IMR-90 (cell line): ENCODE data around the gene ANKRD45. TPM values are rescaled to one million over a fixed set of nuclear protein-coding genes. Genes with fewer than 3 reads are reported as not detected.

Experiments
- ATAC-seq: fragments of 200-7000 bp; cut with Tn5 transposase; 2 replicates; pipeline ENCODE4 v1.9.1; 2020; ENCODE audit warnings: low read depth, mild to moderate bottlenecking, moderate library complexity
- BruUV-seq: library from RNA; stranded (reverse); fragments of 400-500 nt; replicated peaks from 2 replicates; lab custom pipeline; 2021; lab: Mats Ljungman, UMichigan
- CTCF ChIA-PET: fragments of 300-600 bp; formaldehyde crosslinking; extraction: SDS; loops from one replicate; lab custom pipeline; 2021; ENCODE audit warnings: antibody characterized with exemption; lab: Yijun Ruan, JAX
- POLR2A ChIA-PET: fragments of 300-600 bp; sonication (Branson Sonifier 250); formaldehyde crosslinking; loops from one replicate; lab custom pipeline; 2022; ENCODE audit warnings: antibody characterized with exemption; ENCODE audit not compliant: unreplicated experiment; lab: Charles Lee
- DNase-seq: peaks from one replicate; pipeline ENCODE4 v3.0.0; 2013
- H2AFZ ChIP-seq: replicated peaks from 2 replicates; pipeline ENCODE3; 2013; ENCODE audit warnings: low read length, mild to moderate bottlenecking; ENCODE audit not compliant: poor library complexity
- H2AK5ac ChIP-seq: 2 replicates; pipeline ENCODE4 v1.6.1; 2013; ENCODE audit warnings: low read depth, low read length, inconsistent platforms
- H2AK9ac ChIP-seq: replicated peaks from 2 replicates; pipeline ENCODE3; 2013; ENCODE audit warnings: mild to moderate bottlenecking, low read depth, low read length, moderate library complexity; ENCODE audit not compliant: poor library complexity
- H2BK120ac ChIP-seq: 2 replicates; pipeline ENCODE4 v1.6.1; 2013; ENCODE audit warnings: low read depth, low read length, inconsistent platforms
- H2BK15ac ChIP-seq: 3 replicates; pipeline ENCODE4 v1.6.1; 2013; ENCODE audit warnings: low read depth, low read length, inconsistent platforms
- H2BK20ac ChIP-seq: 2 replicates; pipeline ENCODE4 v1.6.1; 2013; ENCODE audit warnings: low read depth, mild to moderate bottlenecking, inconsistent platforms, low read length, moderate library complexity
- H2BK5ac ChIP-seq: 2 replicates; pipeline ENCODE4 v1.6.1; 2013; ENCODE audit warnings: mild to moderate bottlenecking, low read depth, low read length, inconsistent platforms; ENCODE audit not compliant: poor library complexity, severe bottlenecking
- H3K14ac ChIP-seq: replicated peaks from 2 replicates; pipeline ENCODE4 v1.6.1; 2013; ENCODE audit warnings: low read depth, low read length, inconsistent platforms
- H3K18ac ChIP-seq: 2 replicates; pipeline ENCODE4 v1.6.1; 2013; ENCODE audit warnings: low read depth, low read length, control low read depth
- H3K23ac ChIP-seq: 2 replicates; pipeline ENCODE4 v1.6.1; 2013; ENCODE audit warnings: low read depth, low read length, inconsistent platforms
- H3K27ac ChIP-seq: 2 replicates; pipeline ENCODE4 v1.5.1; 2013; ENCODE audit warnings: mild to moderate bottlenecking, control low read depth, low read length; ENCODE audit not compliant: insufficient read depth
- H3K27me3 ChIP-seq: 2 replicates; pipeline ENCODE4 v1.6.1; 2013; ENCODE audit warnings: low read length; ENCODE audit not compliant: control insufficient read depth, insufficient read depth
- H3K36me3 ChIP-seq: 2 replicates; pipeline ENCODE4 v1.6.1; 2013; ENCODE audit warnings: low read length, mixed read lengths; ENCODE audit not compliant: control insufficient read depth, insufficient read depth
- H3K4ac ChIP-seq: 2 replicates; pipeline ENCODE4 v1.6.1; 2013; ENCODE audit warnings: low read depth, low read length, inconsistent platforms
- H3K4me1 ChIP-seq: 2 replicates; pipeline ENCODE4 v1.6.1; 2013; ENCODE audit warnings: low read length, mixed read lengths; ENCODE audit not compliant: control insufficient read depth, insufficient read depth
- H3K4me2 ChIP-seq: 2 replicates; pipeline ENCODE4 v1.6.1; 2013; ENCODE audit warnings: low read depth, mild to moderate bottlenecking, control low read depth, low read length, moderate library complexity
- H3K4me3 ChIP-seq: 2 replicates; pipeline ENCODE4 v1.5.1; 2013; ENCODE audit warnings: low read depth, mild to moderate bottlenecking, control low read depth, low read length, moderate library complexity; ENCODE audit not compliant: insufficient read depth
- H3K56ac ChIP-seq: 2 replicates; pipeline ENCODE4 v1.6.1; 2013; ENCODE audit warnings: low read length, inconsistent platforms; ENCODE audit not compliant: insufficient read depth; ENCODE audit errors: extremely low read depth
- H3K79me1 ChIP-seq, 2 experiments: 2 replicates each; pipeline ENCODE4 v1.6.1; 2013; ENCODE audit warnings: low read length in 2 of 2, inconsistent platforms in 1 of 2, low read depth in 1 of 2
- H3K9ac ChIP-seq: 2 replicates; pipeline ENCODE4 v1.6.1; 2013; ENCODE audit warnings: low read depth, low read length, control low read depth
- H3K9me1 ChIP-seq: 2 replicates; pipeline ENCODE4 v1.6.1; 2013; ENCODE audit warnings: low read length, inconsistent platforms; ENCODE audit not compliant: insufficient read depth
- H3K9me3 ChIP-seq: 2 replicates; pipeline ENCODE4 v1.6.1; 2013; ENCODE audit warnings: low read length; ENCODE audit not compliant: control insufficient read depth, insufficient read depth
- H4K20me1 ChIP-seq: 2 replicates; pipeline ENCODE4 v1.6.1; 2013; ENCODE audit warnings: low read length, inconsistent platforms; ENCODE audit not compliant: insufficient read depth
- H4K5ac ChIP-seq: 2 replicates; pipeline ENCODE4 v1.6.1; 2013; ENCODE audit warnings: mild to moderate bottlenecking, low read depth, low read length, control low read depth
- H4K8ac ChIP-seq, 2 experiments: 2 replicates each; pipeline ENCODE4 v1.6.1; 2013; ENCODE audit warnings: low read depth in 2 of 2, low read length in 2 of 2, control low read depth in 1 of 2, inconsistent platforms in 1 of 2
- H4K91ac ChIP-seq: 2 replicates; pipeline ENCODE4 v1.6.1; 2013; ENCODE audit warnings: low read depth, low read length, inconsistent platforms; ENCODE audit not compliant: insufficient read depth
- BHLHE40 ChIP-seq: fragments of 150-350 bp; IDR thresholded peaks from 2 replicates; pipeline ENCODE4 v1.6.1; 2016; ENCODE audit warnings: mild to moderate bottlenecking, low read depth, low read length
- CEBPB ChIP-seq: IDR thresholded peaks from 2 replicates; pipeline ENCODE4 v1.6.1; 2012; ENCODE audit warnings: low read depth, low read length, improper control_type of control experiment
- CHD1 ChIP-seq: IDR thresholded peaks from 2 replicates; pipeline ENCODE4 v1.6.1; 2012; ENCODE audit warnings: low read depth, low read length, improper control_type of control experiment
- ELK1 ChIP-seq: fragments of 150-350 bp; IDR thresholded peaks from 2 replicates; pipeline ENCODE4 v1.6.1; 2016; ENCODE audit warnings: low read depth, mild to moderate bottlenecking, low read length, moderate library complexity, borderline replicate concordance
- FOS ChIP-seq: fragments of 150-350 bp; IDR thresholded peaks from 2 replicates; pipeline ENCODE4 v1.6.1; 2016; ENCODE audit warnings: low read depth, low read length
- MAZ ChIP-seq: IDR thresholded peaks from 2 replicates; pipeline ENCODE4 v1.6.1; 2012; ENCODE audit warnings: low read depth, mild to moderate bottlenecking, low read length, improper control_type of control experiment, moderate library complexity, borderline replicate concordance
- MXI1 ChIP-seq: IDR thresholded peaks from 2 replicates; pipeline ENCODE4 v1.6.1; 2012; ENCODE audit warnings: low read depth, mild to moderate bottlenecking, low read length, moderate library complexity, borderline replicate concordance
- NFE2L2 ChIP-seq: fragments of 150-350 bp; IDR thresholded peaks from 2 replicates; pipeline ENCODE4 v1.6.1; 2016; ENCODE audit warnings: low read depth, mild to moderate bottlenecking, low read length
- RAD21 ChIP-seq: IDR thresholded peaks from 2 replicates; pipeline ENCODE4 v1.6.1; 2012; ENCODE audit warnings: low read length, improper control_type of control experiment
- RCOR1 ChIP-seq: IDR thresholded peaks from 2 replicates; pipeline ENCODE4 v1.6.1; 2012; ENCODE audit warnings: mild to moderate bottlenecking, low read length, improper control_type of control experiment; ENCODE audit not compliant: insufficient replicate concordance
- USF2 ChIP-seq: fragments of 150-350 bp; IDR thresholded peaks from 2 replicates; pipeline ENCODE4 v1.6.1; 2017; ENCODE audit warnings: mild to moderate bottlenecking, antibody characterized with exemption, low read length, low read depth
- dilution Hi-C: fragments of 300-500 bp; cut with HindIII; formaldehyde crosslinking; loops from one replicate; pipeline ENCODE4 v1.14.3; 2018; ENCODE audit warnings: low sequenced_read_pairs; ENCODE audit not compliant: unreplicated experiment
- in situ Hi-C: fragments of 300-500 bp; cut with MboI; formaldehyde crosslinking; loops from 3 replicates; pipeline ENCODE4 v1.14.3; 2019; ENCODE audit warnings: low sequenced_read_pairs, inconsistent platforms, mixed read lengths
- intact Hi-C: fragments of 100-400 bp; cut with micrococcal nuclease; formaldehyde crosslinking; loops from 2 replicates; pipeline ENCODE4 v1.10.0; 2022
- polyA plus RNA-seq, 3 experiments: library from polyadenylated mRNA; depleted of rRNA; stranded (reverse); fragments of >200 nt; gene quantifications; 2 replicates each; pipeline ENCODE4 v1.2.3, GENCODE V29; 2012; ENCODE audit warnings: low replicate concordance in 1 of 3
- total RNA-seq: library from RNA; depleted of rRNA; stranded (reverse); fragments of >200 nt; gene quantifications from 2 replicates; pipeline ENCODE4 v1.2.3, GENCODE V29; 2012
- TF ChIP-seq, protein P1 (sequence below): conservative IDR thresholded peaks from 2 replicates; pipeline ENCODE4 v1.5.1; 2012; ENCODE audit warnings: mild to moderate bottlenecking, low read depth, low read length, improper control_type of control experiment

ANKRD45 gene
- total and polyA plus RNA-seq, 2 of the 4 experiments (the other 2 are of a cell fraction) = under 0.01 TPM; not detected in 1

- H3K23ac ChIP-seq = no peak overlapping the region
- no peak overlapping the region for H3K4me3 ChIP-seq
- H3K18ac ChIP-seq = no peak overlapping the region
- H2AFZ ChIP-seq = no peak overlapping the region
- TF ChIP-seq FOS = no peak
- TF ChIP-seq CHD1 = no peak
- TF ChIP-seq, protein P1, sequence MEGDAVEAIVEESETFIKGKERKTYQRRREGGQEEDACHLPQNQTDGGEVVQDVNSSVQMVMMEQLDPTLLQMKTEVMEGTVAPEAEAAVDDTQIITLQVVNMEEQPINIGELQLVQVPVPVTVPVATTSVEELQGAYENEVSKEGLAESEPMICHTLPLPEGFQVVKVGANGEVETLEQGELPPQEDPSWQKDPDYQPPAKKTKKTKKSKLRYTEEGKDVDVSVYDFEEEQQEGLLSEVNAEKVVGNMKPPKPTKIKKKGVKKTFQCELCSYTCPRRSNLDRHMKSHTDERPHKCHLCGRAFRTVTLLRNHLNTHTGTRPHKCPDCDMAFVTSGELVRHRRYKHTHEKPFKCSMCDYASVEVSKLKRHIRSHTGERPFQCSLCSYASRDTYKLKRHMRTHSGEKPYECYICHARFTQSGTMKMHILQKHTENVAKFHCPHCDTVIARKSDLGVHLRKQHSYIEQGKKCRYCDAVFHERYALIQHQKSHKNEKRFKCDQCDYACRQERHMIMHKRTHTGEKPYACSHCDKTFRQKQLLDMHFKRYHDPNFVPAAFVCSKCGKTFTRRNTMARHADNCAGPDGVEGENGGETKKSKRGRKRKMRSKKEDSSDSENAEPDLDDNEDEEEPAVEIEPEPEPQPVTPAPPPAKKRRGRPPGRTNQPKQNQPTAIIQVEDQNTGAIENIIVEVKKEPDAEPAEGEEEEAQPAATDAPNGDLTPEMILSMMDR = no peak
- no peak for TF ChIP-seq MXI1
- no peak for TF ChIP-seq MAZ
- no peak for TF ChIP-seq RCOR1
- TF ChIP-seq NFE2L2 = no peak
- TF ChIP-seq CEBPB = no peak
- no peak for TF ChIP-seq BHLHE40
- TF ChIP-seq RAD21 = no peak
- TF ChIP-seq ELK1 = no peak
- TF ChIP-seq USF2 = no peak
- CTCF ChIA-PET = no interaction called here
- dilution Hi-C loops (no loop called here), intact Hi-C loops (no loop called here), in situ Hi-C loops (no loop called here)
- H3K27ac ChIP-seq = no peak overlapping the region
- no peak overlapping the region for H4K91ac ChIP-seq
- no peak overlapping the region for H4K8ac ChIP-seq
- no peak overlapping the region for H2AK9ac ChIP-seq
- no TSS peak for BruUV-seq
- DNase-seq = no peak
- no peak overlapping the region for H3K9ac ChIP-seq
- H3K79me1 ChIP-seq = no peaks in the 10 kb centered on the region
- no peak overlapping the region for H2BK15ac ChIP-seq
- no peaks in the 10 kb centered on the region for H3K4me1 ChIP-seq
- no peak overlapping the region for H2BK20ac ChIP-seq
- H2AK5ac ChIP-seq = no peak overlapping the region
- H2BK5ac ChIP-seq = no peak overlapping the region
- H3K9me1 ChIP-seq = no peaks in the 10 kb centered on the region
- H3K27me3 ChIP-seq = no peaks in the 10 kb centered on the region; the same call in 1 of the 2 replicates
- H3K4me2 ChIP-seq = no peak overlapping the region
- no peak overlapping the region for H3K56ac ChIP-seq
- H4K5ac ChIP-seq = no peak overlapping the region
- POLR2A ChIA-PET = no interaction called here
- no peaks in the 10 kb centered on the region for H4K20me1 ChIP-seq
- no peak for ATAC-seq
- no peak overlapping the region for H3K14ac ChIP-seq
- no peak overlapping the region for H3K4ac ChIP-seq
- H2BK120ac ChIP-seq = no peak overlapping the region
- H3K36me3 ChIP-seq = no peaks in the 10 kb centered on the region
- no peaks in the 10 kb centered on the region for H3K9me3 ChIP-seq
These were observed 42.4 kb downstream of the ANKRD45 start for GRCh38 chr1:173627269-173627668.
